Measurements from ENCODE around the gene FREM3. TPM values are rescaled to one million over a fixed set of nuclear protein-coding genes. Genes with fewer than 3 reads are reported as not detected.

FREM3 gene
- total and polyA plus RNA-seq, 5 donors from 2014 or later, result 0.14 to 0.48 (median 0.30) TPM; not detected in 1

DNA sequence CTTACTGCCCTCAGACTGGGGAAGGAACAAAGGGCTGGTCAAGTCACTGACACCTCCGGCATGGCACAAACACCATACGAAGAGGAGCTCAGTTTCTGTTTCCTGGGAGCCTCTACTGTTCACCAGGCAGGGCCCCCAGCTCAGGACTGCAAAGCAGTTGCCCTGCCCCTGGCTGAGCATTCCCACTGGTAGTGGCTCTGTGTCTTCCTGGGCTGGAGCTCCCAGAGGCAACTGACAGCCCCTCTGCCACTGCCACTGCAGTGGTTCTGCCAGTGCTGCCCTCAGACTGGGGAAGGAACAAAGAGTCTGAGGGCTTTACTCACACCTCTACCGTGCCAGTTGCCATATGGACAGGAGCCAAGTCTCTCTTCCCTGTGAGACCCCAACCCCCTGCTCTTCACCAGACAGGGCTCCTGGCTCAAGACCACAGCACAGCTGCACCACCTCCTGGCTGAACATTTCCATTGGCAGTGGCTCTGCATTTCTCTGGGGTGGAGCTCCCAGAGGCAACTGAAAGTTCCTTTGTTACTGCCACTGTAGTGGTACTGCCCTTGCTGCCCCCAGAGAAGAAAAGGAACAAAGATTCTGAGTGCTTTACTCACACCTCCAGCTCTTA lies 119.0 kb downstream of the FREM3 start:
- no peaks in the 10 kb centered on the region for H3K27me3 ChIP-seq (ENCODE audit: control insufficient read depth, insufficient read depth, low read length)

DNA sequence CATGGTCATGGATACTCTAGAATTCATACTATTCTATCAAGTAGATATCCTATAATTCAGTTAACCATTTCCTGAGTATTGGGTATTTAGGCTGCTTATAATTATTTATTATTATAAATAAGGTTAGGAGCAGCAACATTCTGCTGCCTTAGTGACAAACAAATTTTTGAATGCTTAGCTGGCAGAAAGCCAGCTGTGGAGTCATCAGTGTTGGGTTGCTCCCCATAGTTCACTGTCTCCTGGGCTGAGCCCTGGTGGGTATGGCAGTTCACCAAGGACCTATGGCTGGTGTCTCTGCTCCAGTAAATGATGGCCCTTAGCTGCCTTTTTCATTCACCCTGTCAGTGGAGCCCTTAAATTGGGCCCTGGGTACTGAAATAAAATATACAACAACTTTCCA lies 125.1 kb downstream of the FREM3 start:
- Histone ChIP-seq H3K27ac (ENCODE audit: insufficient read depth, low read length, poor library complexity, severe bottlenecking) (no peak overlapping the region), H3K4me3 (ENCODE audit: low read depth, low read length) (no peak overlapping the region), H3K4me1 (ENCODE audit: control insufficient read depth, insufficient read depth, low read length, poor library complexity, severe bottlenecking) (no peaks in the 10 kb centered on the region), H3K9me3 (ENCODE audit: control insufficient read depth in 2 of 2, low read length in 2 of 2) (no peaks in the 10 kb centered on the region), H3K36me3 (ENCODE audit: control insufficient read depth, insufficient read depth, low read length) (no peaks in the 10 kb centered on the region), H3K27me3 (ENCODE audit: control insufficient read depth, insufficient read depth, low read length) (no peaks in the 10 kb centered on the region)
- no peaks in the 10 kb centered on the region for H3K27me3 Mint-ChIP-seq
- peaks cover 33% of the 10 kb centered on the region for H3K36me3 Mint-ChIP-seq
- no peak overlapping the region for H3K27ac Mint-ChIP-seq
- DNase-seq, result no peak
- no peak for ATAC-seq (ENCODE audit: low read depth in 2 of 2)
- H3K4me1 Mint-ChIP-seq, result peaks cover 0 to 4% (median 1%) of the 10 kb centered on the region in 4 donors
- no peaks in the 10 kb centered on the region for H3K9me3 Mint-ChIP-seq
- no peak overlapping the region for H3K4me3 Mint-ChIP-seq

More for the DNA sequence above, 119.0 kb downstream of the FREM3 start:
- H3K9me3 Mint-ChIP-seq, result peaks cover 1 to 15% (median 11%) of the 10 kb centered on the region in 7 donors
- no peak overlapping the region for H3K27ac Mint-ChIP-seq
- peaks cover 2 to 7% of the 10 kb centered on the region in 2 experiments for H3K9me3 ChIP-seq (ENCODE audit: control insufficient read depth in 2 of 2, low read length in 2 of 2)
- H3K36me3 ChIP-seq (ENCODE audit: control insufficient read depth, insufficient read depth, low read length), result no peaks in the 10 kb centered on the region
- H3K36me3 Mint-ChIP-seq, result peaks cover 26% of the 10 kb centered on the region
- H3K27me3 Mint-ChIP-seq, result no peaks in the 10 kb centered on the region
- no peak for ATAC-seq (ENCODE audit: low read depth in 2 of 2)
- peaks cover 0 to 4% (median under 1%) of the 10 kb centered on the region in 4 donors for H3K4me1 Mint-ChIP-seq
- no peak overlapping the region for H3K4me3 Mint-ChIP-seq
- no peak overlapping the region for H3K4me3 ChIP-seq (ENCODE audit: low read depth, low read length)
- no peak for DNase-seq
- no peak overlapping the region for H3K27ac ChIP-seq (ENCODE audit: insufficient read depth, low read length, poor library complexity, severe bottlenecking)
- H3K4me1 ChIP-seq (ENCODE audit: control insufficient read depth, insufficient read depth, low read length, poor library complexity, severe bottlenecking), result no peaks in the 10 kb centered on the region

DNA sequence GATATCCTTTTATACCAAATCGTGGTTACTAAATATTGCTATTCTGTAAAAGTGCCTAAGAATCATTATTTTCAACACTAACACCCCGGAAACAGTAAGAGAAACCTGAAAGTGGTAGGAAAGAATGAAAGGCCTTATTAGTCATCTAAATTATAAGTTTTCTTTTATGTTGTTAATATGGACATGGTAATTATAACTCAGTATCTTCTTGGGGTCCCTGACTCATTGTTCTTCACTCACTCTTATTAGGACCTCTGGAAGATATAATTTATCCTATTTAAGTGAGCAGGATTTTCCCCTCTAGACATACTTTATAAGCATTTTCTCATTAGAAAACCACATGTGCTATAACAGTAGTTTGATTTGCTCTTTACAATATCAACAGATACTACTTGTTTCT lies 136.0 kb downstream of the FREM3 start:
- Histone ChIP-seq H3K27ac (ENCODE audit: insufficient read depth, low read length, poor library complexity, severe bottlenecking) (no peak overlapping the region), H3K4me1 (ENCODE audit: control insufficient read depth, insufficient read depth, low read length, poor library complexity, severe bottlenecking) (peaks cover 9% of the 10 kb centered on the region), H3K9me3 (ENCODE audit: control insufficient read depth in 2 of 2, low read length in 2 of 2) (no peaks in the 10 kb centered on the region), H3K36me3 (ENCODE audit: control insufficient read depth, insufficient read depth, low read length) (no peaks in the 10 kb centered on the region), H3K27me3 (ENCODE audit: control insufficient read depth, insufficient read depth, low read length) (no peaks in the 10 kb centered on the region), H3K4me3 (ENCODE audit: low read depth, low read length) (no peak overlapping the region)
- H3K27ac Mint-ChIP-seq, result no peak overlapping the region
- no peak for ATAC-seq (ENCODE audit: low read depth in 2 of 2)
- peaks cover 6 to 26% (median 24%) of the 10 kb centered on the region in 4 donors for H3K4me1 Mint-ChIP-seq
- H3K9me3 Mint-ChIP-seq, result peaks cover 0 to 4% (median 0%) of the 10 kb centered on the region in 7 donors
- peaks cover 15% of the 10 kb centered on the region for H3K36me3 Mint-ChIP-seq
- no peak for DNase-seq
- no peak overlapping the region for H3K4me3 Mint-ChIP-seq
- no peaks in the 10 kb centered on the region for H3K27me3 Mint-ChIP-seq

DNA sequence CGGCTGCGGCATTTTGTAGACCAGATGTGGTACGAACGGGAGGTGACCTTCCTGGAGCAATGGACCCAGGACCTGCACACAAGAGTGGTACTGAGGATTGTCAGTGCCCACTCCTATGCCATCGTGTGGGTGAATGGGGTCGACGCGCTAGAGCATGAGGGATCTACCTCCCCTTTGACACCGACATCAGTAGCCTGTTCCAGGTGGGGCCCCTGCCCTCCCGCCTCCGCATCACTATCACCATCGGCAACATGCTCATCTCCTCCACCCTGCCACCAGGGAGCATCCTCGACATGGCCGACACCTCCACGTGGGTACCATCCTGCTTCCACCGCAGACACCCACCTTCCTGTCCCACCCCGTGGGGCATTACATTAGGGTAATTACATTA lies 140.7 kb downstream of the FREM3 start:
- Mint-ChIP-seq H3K36me3 (peaks cover 4% of the 10 kb centered on the region), H3K4me3 (peak overlapping the region; percentile 90 to 96 (median 92)), H3K27ac (peak overlapping the region; percentile 66 to 97 (median 91)), H3K4me1 (peaks cover 12 to 36% (median 27%) of the 10 kb centered on the region in 4 donors), H3K9me3 (peaks cover 0 to 4% (median 0%) of the 10 kb centered on the region in 7 donors), H3K27me3 (no peaks in the 10 kb centered on the region)
- peak in 2 of 3 donors; percentile 32 to 37 for DNase-seq
- Histone ChIP-seq H3K27ac (ENCODE audit: insufficient read depth, low read length, poor library complexity, severe bottlenecking) (peak overlapping the region; percentile 72), H3K4me3 (ENCODE audit: low read depth, low read length) (peak overlapping the region; percentile 94), H3K9me3 (ENCODE audit: control insufficient read depth in 2 of 2, low read length in 2 of 2) (no peaks in the 10 kb centered on the region), H3K4me1 (ENCODE audit: control insufficient read depth, insufficient read depth, low read length, poor library complexity, severe bottlenecking) (peaks cover 9% of the 10 kb centered on the region), H3K36me3 (ENCODE audit: control insufficient read depth, insufficient read depth, low read length) (peaks cover 2% of the 10 kb centered on the region), H3K27me3 (ENCODE audit: control insufficient read depth, insufficient read depth, low read length) (no peaks in the 10 kb centered on the region)
- ATAC-seq (ENCODE audit: low read depth in 2 of 2), result peak in 1 of 2 donors; percentile 24

DNA sequence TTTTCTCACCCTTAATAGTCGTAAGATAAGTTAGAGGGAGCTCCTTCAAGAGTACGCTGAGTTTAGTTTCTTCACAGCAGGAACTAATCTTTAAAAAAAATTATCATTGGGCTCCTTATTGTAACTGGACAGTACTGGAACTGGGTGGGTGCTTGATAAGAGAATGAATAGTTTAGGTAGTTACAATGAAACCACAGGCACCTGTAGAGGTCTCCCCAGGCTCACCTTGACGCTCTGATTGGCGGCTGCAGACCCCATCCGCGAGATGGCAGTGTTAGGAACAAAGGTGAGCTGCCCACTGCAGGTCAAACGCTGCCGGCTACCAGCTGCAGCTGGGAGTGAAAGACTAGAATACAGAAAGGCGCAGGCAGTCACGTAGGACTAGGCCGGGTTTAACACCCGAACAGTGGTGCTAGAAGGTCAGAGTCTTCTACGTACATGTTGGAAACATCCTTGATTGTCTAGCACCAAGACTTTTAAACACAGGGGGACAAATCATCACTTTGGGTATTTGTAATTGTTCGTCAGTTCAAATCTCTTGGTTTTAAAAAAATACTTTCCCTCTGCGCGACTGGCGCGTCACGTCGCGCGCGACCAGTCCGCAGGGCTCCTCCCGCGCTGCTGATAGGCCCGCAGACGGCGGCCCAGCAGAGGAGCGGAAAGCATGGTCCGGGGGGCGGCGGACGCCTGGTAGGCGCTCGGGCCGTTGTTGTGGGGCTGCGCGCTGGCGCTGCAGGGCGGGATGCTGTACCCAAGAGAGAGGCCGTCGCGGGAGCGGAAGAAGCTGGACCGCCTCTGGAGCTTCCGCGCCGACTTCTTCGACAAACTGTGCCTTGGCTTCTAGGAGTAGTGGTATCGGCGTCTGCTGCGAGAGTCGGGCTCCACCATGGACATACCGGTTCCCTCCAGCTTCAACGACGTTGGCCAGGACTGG lies 141.4 kb downstream of the FREM3 start:
- H3K4me1 ChIP-seq (ENCODE audit: control insufficient read depth, insufficient read depth, low read length, poor library complexity, severe bottlenecking), result peaks cover 9% of the 10 kb centered on the region
- peaks cover 4% of the 10 kb centered on the region for H3K36me3 Mint-ChIP-seq
- peak overlapping the region; percentile 94 for H3K4me3 ChIP-seq (ENCODE audit: low read depth, low read length)
- H3K27me3 ChIP-seq (ENCODE audit: control insufficient read depth, insufficient read depth, low read length), result no peaks in the 10 kb centered on the region
- H3K27ac ChIP-seq (ENCODE audit: insufficient read depth, low read length, poor library complexity, severe bottlenecking), result peak overlapping the region; percentile 72
- peak; percentile 57 to 88 (median 82) for DNase-seq
- peaks cover 12 to 36% (median 25%) of the 10 kb centered on the region in 4 donors for H3K4me1 Mint-ChIP-seq
- peaks cover 0 to 4% (median 0%) of the 10 kb centered on the region in 7 donors for H3K9me3 Mint-ChIP-seq
- peak overlapping the region; percentile 67 to 97 (median 91) for H3K27ac Mint-ChIP-seq
- peak overlapping the region; percentile 90 to 96 (median 92) for H3K4me3 Mint-ChIP-seq
- H3K9me3 ChIP-seq (ENCODE audit: control insufficient read depth in 2 of 2, low read length in 2 of 2), result no peaks in the 10 kb centered on the region
- no peaks in the 10 kb centered on the region for H3K27me3 Mint-ChIP-seq
- H3K36me3 ChIP-seq (ENCODE audit: control insufficient read depth, insufficient read depth, low read length), result peaks cover 2% of the 10 kb centered on the region
- peak; percentile 88 for ATAC-seq (ENCODE audit: low read depth in 2 of 2)

DNA sequence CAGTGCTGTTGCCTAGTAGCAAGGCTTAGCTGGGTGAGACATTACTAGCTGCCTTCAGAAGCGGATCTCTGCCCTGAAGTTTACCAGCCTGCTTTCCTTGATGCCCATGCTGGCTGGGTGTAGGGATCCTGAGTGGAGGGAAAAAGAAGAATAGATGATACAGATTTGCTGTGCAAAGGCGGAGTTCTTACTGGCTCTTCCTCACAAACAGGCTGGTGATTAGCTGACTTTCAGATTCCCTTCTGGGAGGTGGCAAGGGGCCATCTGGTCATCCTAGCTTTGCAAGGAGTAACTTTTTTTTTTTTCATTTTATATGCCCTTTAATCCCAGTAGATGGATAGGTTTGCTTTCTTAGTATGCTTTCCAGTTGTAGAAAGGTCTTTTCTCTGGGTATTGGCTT lies 142.2 kb downstream of the FREM3 start:
- H3K4me3 ChIP-seq (ENCODE audit: low read depth, low read length), result peak overlapping the region; percentile 94
- DNase-seq (no peak), ATAC-seq (ENCODE audit: low read depth in 2 of 2) (no peak)
- no peaks in the 10 kb centered on the region for H3K9me3 ChIP-seq (ENCODE audit: control insufficient read depth in 2 of 2, low read length in 2 of 2)
- Mint-ChIP-seq H3K4me3 (peak overlapping the region in 3 of 4 donors; percentile 90 to 96 (median 93)), H3K9me3 (peaks cover 0 to 4% (median 0%) of the 10 kb centered on the region in 7 donors), H3K4me1 (peaks cover 12 to 36% (median 25%) of the 10 kb centered on the region in 4 donors), H3K27ac (peak overlapping the region in 2 of 3 donors; percentile 91 to 97), H3K36me3 (peaks cover 4% of the 10 kb centered on the region), H3K27me3 (no peaks in the 10 kb centered on the region)
- H3K4me1 ChIP-seq (ENCODE audit: control insufficient read depth, insufficient read depth, low read length, poor library complexity, severe bottlenecking), result peaks cover 9% of the 10 kb centered on the region
- H3K36me3 ChIP-seq (ENCODE audit: control insufficient read depth, insufficient read depth, low read length), result peaks cover 4% of the 10 kb centered on the region
- H3K27me3 ChIP-seq (ENCODE audit: control insufficient read depth, insufficient read depth, low read length), result no peaks in the 10 kb centered on the region
- H3K27ac ChIP-seq (ENCODE audit: insufficient read depth, low read length, poor library complexity, severe bottlenecking), result peak overlapping the region; percentile 72

DNA sequence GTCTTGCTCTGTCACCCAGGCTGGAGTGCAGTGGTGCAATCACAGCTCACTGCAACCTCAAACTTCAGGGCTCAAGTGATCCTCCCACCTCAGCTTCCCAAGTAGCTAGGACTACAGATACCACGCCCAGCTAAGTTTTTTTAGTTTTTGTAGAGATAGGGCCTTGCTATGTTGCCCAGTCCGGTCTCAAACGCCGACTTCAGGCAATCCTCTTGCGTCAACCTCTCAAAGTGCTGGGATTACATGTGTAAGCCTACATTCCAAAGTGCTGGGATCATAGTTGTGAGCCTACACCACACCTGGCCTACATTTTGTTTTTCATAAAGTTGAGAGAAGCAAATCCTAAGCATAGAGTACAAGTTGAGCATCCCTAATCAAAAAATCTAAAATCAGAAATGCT lies 144.8 kb downstream of the FREM3 start:
- H3K4me1 Mint-ChIP-seq, result peaks cover 12 to 27% (median 20%) of the 10 kb centered on the region in 4 donors

More for the DNA sequence above, 144.8 kb downstream of the FREM3 start:
- Mint-ChIP-seq H3K36me3 (peaks cover 23% of the 10 kb centered on the region), H3K27ac (no peak overlapping the region), H3K4me3 (no peak overlapping the region), H3K27me3 (no peaks in the 10 kb centered on the region), H3K9me3 (no peaks in the 10 kb centered on the region)
- DNase-seq, result no peak
- no peak overlapping the region for H3K27ac ChIP-seq (ENCODE audit: insufficient read depth, low read length, poor library complexity, severe bottlenecking)
- no peak overlapping the region for H3K4me3 ChIP-seq (ENCODE audit: low read depth, low read length)
- H3K27me3 ChIP-seq (ENCODE audit: control insufficient read depth, insufficient read depth, low read length), result no peaks in the 10 kb centered on the region
- H3K36me3 ChIP-seq (ENCODE audit: control insufficient read depth, insufficient read depth, low read length), result peaks cover 27% of the 10 kb centered on the region
- no peaks in the 10 kb centered on the region for H3K9me3 ChIP-seq (ENCODE audit: control insufficient read depth in 2 of 2, low read length in 2 of 2)
- ATAC-seq (ENCODE audit: low read depth in 2 of 2), result no peak
- H3K4me1 ChIP-seq (ENCODE audit: control insufficient read depth, insufficient read depth, low read length, poor library complexity, severe bottlenecking), result peaks cover 9% of the 10 kb centered on the region

Data from CD4-positive, CD25-positive, alpha-beta regulatory T cell (primary cell).